Thyroid gland (tissue), 4 donors: ENCODE data around the gene WHRN. TPM values are rescaled to one million over a fixed set of nuclear protein-coding genes. Genes with fewer than 3 reads are reported as not detected.

Experiments used
- DNase-seq, 2 donors: peaks; one replicate each; pipeline ENCODE4 v3.0.0-alpha.2; 2019
- H3K27ac ChIP-seq, 3 donors: fragments of 200-600 bp; sonication (generic); 1 replicate in 2 of 3; 2 replicates in 1 of 3; pipeline ENCODE4 v1.5.1; 2016 to 2019; ENCODE audit warnings: mild to moderate bottlenecking in 1 of 3, moderate library complexity in 1 of 3
- H3K27me3 ChIP-seq: fragments of 200-600 bp; sonication (generic); one replicate; pipeline ENCODE4 v1.5.1; 2019
- H3K36me3 ChIP-seq, 2 donors: fragments of 200-600 bp; sonication (generic); one replicate each; pipeline ENCODE4 v1.5.1; 2016 to 2019
- H3K4me1 ChIP-seq, 2 donors: fragments of 200-600 bp; sonication (generic); one replicate each; pipeline ENCODE4 v1.5.1; 2017 to 2019
- H3K4me3 ChIP-seq, 3 donors: fragments of 200-600 bp; sonication (generic); replicated peaks in 1 of 3; 1 replicate in 2 of 3; 2 replicates in 1 of 3; pipeline ENCODE4 v1.5.1; 2016; ENCODE audit warnings: mild to moderate bottlenecking in 1 of 3
- H3K9me3 ChIP-seq: fragments of 200-600 bp; sonication (generic); one replicate; pipeline ENCODE4 v1.5.1; 2017
- POLR2A ChIP-seq, 2 donors: fragments of 450-650 bp; IDR thresholded peaks; one replicate each; pipeline ENCODE4 v1.6.1; 2017; ENCODE audit warnings: antibody characterized with exemption in 2 of 2, mild to moderate bottlenecking in 2 of 2, moderate library complexity in 1 of 2
- WGBS, 2 donors: methylation state at CpG; one replicate each; pipeline ENCODE4 v1.1.5; 2017; 5-methylcytosine and 5-hydroxymethylcytosine counted together
- intact Hi-C: fragments of 100-400 bp; cut with DNase I; formaldehyde crosslinking; loops from one replicate; pipeline ENCODE4 v1.15.1; 2023
- total RNA-seq, 4 donors: library from RNA; depleted of rRNA; stranded (reverse); fragments of >200 nt; gene quantifications; one replicate each; pipeline ENCODE4 v1.2.3, GENCODE V29; 2016
- TF ChIP-seq, protein P1 (sequence below), 6 experiments: fragments of 200-600 bp in 3 of 6; fragments of 450-650 bp in 3 of 6; sonication (generic) in 3 of 6; IDR thresholded peaks; one replicate each; pipeline ENCODE4 v1.5.1; 2016 to 2019; ENCODE audit warnings: antibody characterized with exemption in 6 of 6, mild to moderate bottlenecking in 2 of 6, inconsistent platforms in 1 of 6, moderate library complexity in 1 of 6

The WHRN gene
- total RNA-seq, 4 donors from 2014 or later: 7.4 to 13.0 (median 10.9) TPM

DNA sequence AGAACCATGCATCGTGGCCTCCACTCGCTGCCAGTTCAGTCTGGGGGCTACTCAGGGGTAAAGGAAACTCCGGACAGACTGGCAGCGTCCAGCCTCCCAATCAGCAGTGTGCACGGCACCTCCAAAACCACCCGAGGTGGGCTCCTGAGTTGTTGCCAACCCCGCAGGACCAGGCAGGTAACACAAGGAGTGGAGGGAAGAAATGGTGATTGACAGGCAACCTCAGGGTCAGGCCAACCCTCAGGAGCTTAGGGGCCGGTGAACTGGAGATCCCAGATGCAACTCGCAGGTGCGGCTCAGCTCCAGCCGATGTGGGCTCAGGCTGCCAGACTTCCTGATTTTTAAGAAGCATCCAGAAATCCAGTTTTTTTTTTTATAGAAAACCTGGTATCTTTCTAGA lies 80.1 kb downstream of the WHRN start:
- intact Hi-C loops: no loop called here
- Histone ChIP-seq H3K9me3 (no peaks in the 10 kb centered on the region), H3K36me3 (no peaks in the 10 kb centered on the region), H3K27me3 (no peaks in the 10 kb centered on the region), H3K4me3 (no peak overlapping the region), H3K27ac (no peak overlapping the region), H3K4me1 (no peaks in the 10 kb centered on the region)
- no peak for DNase-seq
- 84 to 94% methylated on average over 11 of the region's 11 CpGs for WGBS, 2 donors
- TF ChIP-seq, protein P1, sequence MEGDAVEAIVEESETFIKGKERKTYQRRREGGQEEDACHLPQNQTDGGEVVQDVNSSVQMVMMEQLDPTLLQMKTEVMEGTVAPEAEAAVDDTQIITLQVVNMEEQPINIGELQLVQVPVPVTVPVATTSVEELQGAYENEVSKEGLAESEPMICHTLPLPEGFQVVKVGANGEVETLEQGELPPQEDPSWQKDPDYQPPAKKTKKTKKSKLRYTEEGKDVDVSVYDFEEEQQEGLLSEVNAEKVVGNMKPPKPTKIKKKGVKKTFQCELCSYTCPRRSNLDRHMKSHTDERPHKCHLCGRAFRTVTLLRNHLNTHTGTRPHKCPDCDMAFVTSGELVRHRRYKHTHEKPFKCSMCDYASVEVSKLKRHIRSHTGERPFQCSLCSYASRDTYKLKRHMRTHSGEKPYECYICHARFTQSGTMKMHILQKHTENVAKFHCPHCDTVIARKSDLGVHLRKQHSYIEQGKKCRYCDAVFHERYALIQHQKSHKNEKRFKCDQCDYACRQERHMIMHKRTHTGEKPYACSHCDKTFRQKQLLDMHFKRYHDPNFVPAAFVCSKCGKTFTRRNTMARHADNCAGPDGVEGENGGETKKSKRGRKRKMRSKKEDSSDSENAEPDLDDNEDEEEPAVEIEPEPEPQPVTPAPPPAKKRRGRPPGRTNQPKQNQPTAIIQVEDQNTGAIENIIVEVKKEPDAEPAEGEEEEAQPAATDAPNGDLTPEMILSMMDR (IDR thresholded peaks at IDR 0.05): no peak
- no peak for TF ChIP-seq POLR2A (IDR thresholded peaks at IDR 0.05)

- Histone ChIP-seq H3K4me3 (no peak overlapping the region), H3K4me1 (no peaks in the 10 kb centered on the region), H3K36me3 (no peaks in the 10 kb centered on the region), H3K27ac (no peak overlapping the region), H3K27me3 (no peaks in the 10 kb centered on the region), H3K9me3 (no peaks in the 10 kb centered on the region)
- DNase-seq: no peak
- 78 to 82% methylated on average over 10 to 12 of the region's 12 CpGs for WGBS, 2 donors
- no peak for TF ChIP-seq POLR2A (IDR thresholded peaks at IDR 0.05)
- TF ChIP-seq, protein P1 (IDR thresholded peaks at IDR 0.05): no peak
- intact Hi-C loops: no loop called here
Observed at GRCh38 chr9:114424126-114424525, 81.1 kb downstream of the WHRN start.

DNA sequence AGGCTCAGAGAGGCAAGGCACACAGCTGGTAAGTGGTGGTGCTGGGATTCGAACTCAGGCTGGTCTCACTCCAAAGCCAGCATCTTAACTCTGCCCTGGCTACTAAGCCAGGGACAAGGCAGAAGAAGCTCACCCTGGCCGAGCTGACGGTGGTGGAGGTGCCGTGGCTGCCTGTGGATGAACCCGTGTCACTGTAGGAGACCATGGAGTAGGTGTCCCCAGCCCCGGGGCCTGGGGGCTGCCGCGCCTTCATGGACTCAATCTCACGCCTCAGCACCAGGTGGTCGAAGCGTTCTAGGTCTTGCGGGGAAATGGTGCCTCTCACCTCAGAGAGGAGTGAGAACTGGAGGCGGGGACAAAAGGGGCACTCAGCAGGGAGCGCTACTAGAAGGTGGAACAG lies 82.1 kb downstream of the WHRN start:
- DNase-seq: no peak
- no peak for TF ChIP-seq POLR2A (IDR thresholded peaks at IDR 0.05)
- TF ChIP-seq, protein P1 (IDR thresholded peaks at IDR 0.05): no peak
- no peak overlapping the region for H3K27ac ChIP-seq

GRCh38 chr9:114421147-114421546 lies 84.1 kb downstream of the WHRN start:
- intact Hi-C loops: no loop called here
- no peaks in the 10 kb centered on the region for H3K4me1 ChIP-seq
- no peak overlapping the region for H3K27ac ChIP-seq
- WGBS, 2 donors: 100% methylated on average over 2 of the region's 2 CpGs
- H3K27me3 ChIP-seq: no peaks in the 10 kb centered on the region
- TF ChIP-seq, protein P1 (IDR thresholded peaks at IDR 0.05): no peak
- no peak for TF ChIP-seq POLR2A (IDR thresholded peaks at IDR 0.05)
- no peaks in the 10 kb centered on the region for H3K36me3 ChIP-seq
- no peak overlapping the region for H3K4me3 ChIP-seq
- DNase-seq: no peak
- H3K9me3 ChIP-seq: no peaks in the 10 kb centered on the region

More for the DNA sequence above, 82.1 kb downstream of the WHRN start:
- intact Hi-C loops: no loop called here
- Histone ChIP-seq H3K4me3 (no peak overlapping the region), H3K36me3 (no peaks in the 10 kb centered on the region), H3K4me1 (no peaks in the 10 kb centered on the region), H3K9me3 (no peaks in the 10 kb centered on the region), H3K27me3 (no peaks in the 10 kb centered on the region)
- WGBS, 2 donors: 83 to 94% methylated on average over 9 to 14 of the region's 14 CpGs

DNA sequence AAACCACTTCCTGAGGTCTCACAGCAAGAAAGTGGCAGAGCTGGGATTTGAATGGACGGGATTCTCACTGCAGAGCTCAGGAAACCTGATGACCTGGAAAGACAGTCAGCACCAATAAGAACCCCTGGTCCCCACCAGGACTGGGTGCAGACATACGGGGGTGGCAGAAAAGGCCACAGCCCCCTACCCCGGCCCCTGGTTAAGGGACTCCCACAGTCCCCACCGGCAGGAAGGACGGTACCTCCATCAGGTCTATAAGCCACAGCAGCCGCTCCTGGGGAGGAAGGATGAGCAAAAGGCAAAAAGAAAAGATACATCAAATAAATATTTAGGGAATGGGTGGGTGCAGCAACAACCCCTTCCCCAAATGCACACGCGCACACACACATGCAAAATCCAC lies 85.5 kb downstream of the WHRN start:
- Histone ChIP-seq H3K4me1 (no peaks in the 10 kb centered on the region), H3K36me3 (no peaks in the 10 kb centered on the region), H3K4me3 (no peak overlapping the region), H3K27me3 (no peaks in the 10 kb centered on the region), H3K9me3 (no peaks in the 10 kb centered on the region), H3K27ac (no peak overlapping the region)
- WGBS, 2 donors: 90 to 94% methylated on average over 8 of the region's 8 CpGs
- no peak for DNase-seq
- intact Hi-C loops: no loop called here
- TF ChIP-seq, protein P1 (IDR thresholded peaks at IDR 0.05): no peak
- TF ChIP-seq POLR2A (IDR thresholded peaks at IDR 0.05): no peak
